ENCODE results near the gene NRIP1.

GRCh38 chr21:15028186-15028585 is 36.6 kb downstream of the NRIP1 start:
- TF ChIP-seq CTCF (IDR thresholded peaks at IDR 0.05) (no peak), POLR2A (IDR thresholded peaks at IDR 0.05) (no peak)

All from uterus (tissue), 2 donors.